HTERT RPE-1 (cell line): ENCODE results near the gene SLC25A19.

ENCODE experiments used
- in situ Hi-C: fragments of 300-500 bp; cut with MboI; formaldehyde crosslinking; loops from 4 replicates; pipeline ENCODE4 v1.14.3; 2020; ENCODE audit warnings: low sequenced_read_pairs

The SLC25A19 gene

GRCh38 chr17:75241996-75242460 is 47.2 kb downstream of the SLC25A19 start:
- in situ Hi-C loops: no loop called here

DNA sequence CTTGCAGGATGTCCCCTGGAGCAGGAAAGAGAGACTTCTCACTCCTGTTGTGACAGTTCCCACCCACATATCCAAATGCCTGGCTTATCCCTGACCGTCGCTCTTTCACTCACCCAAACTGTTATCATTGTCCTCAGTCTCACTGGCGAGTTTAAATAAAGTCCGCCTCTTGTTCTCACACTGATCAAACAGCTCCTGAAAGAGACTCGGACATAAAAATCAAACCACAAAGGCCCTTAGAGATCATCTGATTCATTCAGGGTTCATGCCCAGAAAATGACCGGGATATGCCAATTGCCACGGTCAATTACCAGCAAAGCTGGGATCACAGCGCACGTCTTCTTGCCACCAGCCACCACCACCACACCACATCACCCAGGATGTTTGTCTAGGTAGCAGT is 47.7 kb downstream of the SLC25A19 start:
- in situ Hi-C loops: no loop called here

GRCh38 chr17:75241143-75241430 is 48.1 kb downstream of the SLC25A19 start:
- in situ Hi-C loops: no loop called here

- in situ Hi-C loops: no loop called here
Measured at GRCh38 chr17:75240394-75241142, 48.7 kb downstream of the SLC25A19 start.

DNA sequence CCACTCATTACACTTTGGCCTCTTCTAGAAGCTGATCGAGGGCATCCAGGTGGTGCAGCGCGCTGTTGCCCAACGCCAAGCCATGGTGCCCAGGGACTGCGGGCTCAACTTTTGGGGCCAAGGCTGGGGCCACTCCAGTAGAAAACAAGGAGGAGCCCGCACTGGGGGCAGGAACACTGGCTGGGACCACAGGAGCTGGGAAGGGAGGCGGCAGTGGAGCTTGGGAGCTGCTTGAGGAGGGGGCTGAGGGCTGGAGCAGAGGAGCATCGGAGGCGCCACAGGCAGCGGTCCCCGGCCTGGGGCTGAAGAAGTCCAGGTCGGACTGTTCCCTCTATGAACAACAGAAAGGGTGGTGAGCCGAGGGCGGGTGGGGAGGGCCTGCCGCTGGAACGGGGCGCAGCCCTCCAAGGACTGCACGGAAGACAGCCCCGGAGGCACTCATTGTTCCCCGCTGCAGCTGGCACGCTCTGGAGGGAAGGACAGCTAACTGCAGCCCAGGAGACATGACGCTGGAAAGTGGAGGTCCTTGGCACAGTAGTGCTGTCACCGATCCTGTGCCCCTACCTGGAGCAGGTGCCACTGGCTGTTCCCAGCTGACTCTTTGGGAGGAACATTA is 49.3 kb downstream of the SLC25A19 start:
- in situ Hi-C loops: no loop called here

DNA sequence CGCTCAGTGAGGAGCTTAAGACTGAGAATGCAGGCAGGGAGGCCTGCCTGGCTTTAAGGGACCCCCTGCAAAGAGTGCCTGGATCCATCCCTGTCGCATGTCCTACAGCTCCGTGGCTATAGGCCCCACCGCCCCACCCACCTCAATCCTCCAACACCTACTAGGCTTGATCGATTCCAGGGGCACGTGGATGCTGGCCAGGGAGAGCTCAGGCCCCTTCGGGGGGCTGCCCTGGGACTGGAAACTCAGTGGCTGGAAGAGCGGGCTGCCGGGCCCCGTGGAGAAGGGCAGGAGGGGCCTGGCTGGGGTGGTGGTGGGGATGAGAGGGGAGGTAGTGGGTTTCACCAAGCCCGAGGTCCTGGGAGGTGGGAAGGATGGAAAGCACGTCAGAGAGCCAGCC is 50.0 kb downstream of the SLC25A19 start:
- in situ Hi-C loops: no loop called here

- in situ Hi-C loops: no loop called here
Measured at GRCh38 chr17:75238684-75239191, 50.5 kb downstream of the SLC25A19 start.

DNA sequence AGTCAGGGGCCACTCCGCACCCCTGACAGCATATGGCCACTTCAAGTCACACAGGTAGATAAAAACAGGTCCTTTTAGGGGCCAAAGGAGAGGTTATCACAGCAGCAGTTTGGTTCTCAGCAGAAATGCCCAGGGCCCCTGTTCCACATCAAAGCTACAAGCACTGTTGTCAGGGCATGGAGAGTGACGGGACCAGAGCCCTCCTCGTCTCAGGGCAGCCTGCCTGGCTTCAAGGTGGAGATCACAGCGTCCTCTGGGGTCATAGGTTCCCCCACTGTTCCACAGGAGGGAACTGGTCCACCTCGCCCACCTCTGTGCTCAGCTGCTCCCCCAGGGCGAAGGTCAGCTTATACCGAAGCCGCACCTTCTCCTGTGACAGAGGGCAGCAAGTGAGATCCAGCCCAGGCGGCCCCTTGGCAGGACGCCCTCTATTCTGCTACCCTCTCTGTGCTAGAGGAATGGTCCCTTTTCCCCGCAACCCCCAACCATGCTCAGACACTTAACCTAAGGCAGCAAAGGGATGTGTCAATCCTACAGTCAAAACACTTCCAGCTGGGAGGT is 51.1 kb downstream of the SLC25A19 start:
- in situ Hi-C loops: no loop called here

GRCh38 chr17:75237100-75238014 is 51.9 kb downstream of the SLC25A19 start:
- in situ Hi-C loops: no loop called here

- in situ Hi-C loops: no loop called here
Measured at GRCh38 chr17:75232786-75233185, 56.4 kb downstream of the SLC25A19 start.

- in situ Hi-C loops: no loop called here
Measured at GRCh38 chr17:75231741-75232464, 57.3 kb downstream of the SLC25A19 start.

- in situ Hi-C loops: no loop called here
Measured at GRCh38 chr17:75231071-75231470, 58.2 kb downstream of the SLC25A19 start.

- in situ Hi-C loops: no loop called here
Measured at GRCh38 chr17:75228847-75229246, 60.4 kb downstream of the SLC25A19 start.

GRCh38 chr17:75228305-75228704 is 60.9 kb downstream of the SLC25A19 start:
- in situ Hi-C loops: no loop called here

DNA sequence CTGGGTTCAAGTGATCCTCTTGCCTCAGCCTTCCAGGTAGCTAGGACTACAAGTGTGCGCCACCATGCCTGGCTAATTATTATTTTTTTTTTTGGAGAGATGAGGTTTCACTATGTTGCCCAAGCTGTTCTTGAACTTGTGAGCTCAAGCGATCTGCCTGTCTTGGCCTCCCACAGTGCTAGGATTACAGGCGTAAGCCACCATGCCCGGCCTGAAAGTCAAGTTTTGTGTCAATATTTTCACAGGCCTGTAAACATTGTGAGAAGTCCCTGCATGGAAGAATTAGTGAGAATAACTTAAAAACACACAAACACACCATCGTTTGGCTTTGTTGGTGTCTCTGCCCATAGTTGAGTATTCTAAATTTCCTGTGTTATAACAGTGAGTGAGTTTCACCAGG is 61.5 kb downstream of the SLC25A19 start:
- in situ Hi-C loops: no loop called here

DNA sequence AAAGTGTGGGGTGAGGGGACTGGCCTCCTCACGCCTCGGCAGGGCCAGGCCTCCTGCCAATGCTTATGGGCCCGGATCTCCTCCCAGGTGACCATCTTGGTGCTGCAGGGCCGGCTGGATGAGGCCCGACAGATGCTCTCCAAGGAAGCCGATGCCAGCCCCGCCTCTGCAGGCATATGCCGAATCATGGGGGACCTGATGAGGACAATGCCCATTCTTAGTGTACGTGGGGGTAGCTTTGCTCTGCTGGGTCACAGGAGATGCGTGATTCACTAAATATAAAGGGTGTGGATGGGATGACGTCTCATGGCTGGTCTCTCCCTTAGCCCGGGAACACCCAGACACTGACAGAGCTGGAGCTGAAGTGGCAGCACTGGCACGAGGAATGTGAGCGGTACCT is 64.2 kb downstream of the SLC25A19 start:
- in situ Hi-C loops: no loop called here
